ENCODE data around the gene SLC4A1.

GRCh38 chr17:44263345-44263902 is 4.5 kb downstream of the SLC4A1 start:
- TF ChIP-seq CTCF (IDR thresholded peaks at IDR 0.05) (no peak), POLR2A (IDR thresholded peaks at IDR 0.05) (no peak), POLR2AphosphoS5 (IDR thresholded peaks at IDR 0.05) (no peak)
